HCT116 (cell line): Measurements from ENCODE around the gene SHKBP1. TPM values are rescaled to one million over a fixed set of nuclear protein-coding genes. Genes with fewer than 3 reads are reported as not detected.

ENCODE experiments used
- ATAC-seq: fragments of 200-7000 bp; cut with Tn5 transposase; 2 replicates; pipeline ENCODE4 v1.9.1; 2020; ENCODE audit warnings: mild to moderate bottlenecking, moderate library complexity
- BruUV-seq: library from RNA; stranded (reverse); fragments of 400-500 nt; replicated peaks from 2 replicates; lab custom pipeline; 2021; lab: Mats Ljungman, UMichigan
- CTCF ChIA-PET: fragments of 300-600 bp; sonication (Branson Sonifier 250); formaldehyde crosslinking; loops from one replicate; lab custom pipeline; 2021; ENCODE audit warnings: antibody characterized with exemption; lab: Charles Lee
- POLR2A ChIA-PET: fragments of 300-600, 350-600 bp; sonication (Branson Sonifier 250); formaldehyde crosslinking; loops from one replicate; lab custom pipeline; 2021; ENCODE audit warnings: antibody characterized with exemption; lab: Charles Lee
- RAD21 ChIA-PET, 2 experiments: fragments of 300-600 bp; sonication (Branson Sonifier 250); formaldehyde crosslinking; loops; one replicate each; lab custom pipeline; 2023; ENCODE audit warnings: low total read pairs in 2 of 2; ENCODE audit not compliant: uncharacterized antibody in 2 of 2, unreplicated experiment in 2 of 2, low non-redundant PET in 1 of 2; lab: Charles Lee
- DNase-seq: peaks from one replicate; pipeline ENCODE4 v3.0.0-alpha.2; 2010; ENCODE audit warnings: low read depth, low spot score
- H2AFZ ChIP-seq: fragments of 200-600 bp; shearing (Covaris generic), sonication (generic); 2 replicates; pipeline ENCODE4 v1.6.1; 2017; ENCODE audit warnings: low read depth, mixed run types, mixed read lengths, antibody characterized with exemption, low read length; ENCODE audit not compliant: poor library complexity, severe bottlenecking
- H3K27ac ChIP-seq: 2 replicates; pipeline ENCODE4 v1.5.1; 2012; ENCODE audit warnings: low read depth, low read length
- H3K27me3 ChIP-seq: fragments of 200-600 bp; sonication (generic); 2 replicates; pipeline ENCODE4 v1.6.1; 2016; ENCODE audit warnings: mixed run types, low read length, mixed read lengths; ENCODE audit not compliant: insufficient read depth
- H3K36me3 ChIP-seq, 2 experiments: fragments of 200-500 bp in 1 of 2; fragments of 200-600 bp in 1 of 2; sonication (Bioruptor generic) in 1 of 2; sonication (generic) in 1 of 2; 2 replicates each; pipeline versions ENCODE4 v1.5.1 to v1.6.1; 2014 to 2016; ENCODE audit warnings: low read length in 2 of 2, inconsistent platforms in 1 of 2, mixed read lengths in 1 of 2, mixed run types in 1 of 2; ENCODE audit not compliant: insufficient read depth in 2 of 2, control insufficient read depth in 1 of 2
- H3K4me1 ChIP-seq, 2 experiments: fragments of 200-600 bp in 1 of 2; sonication (generic) in 1 of 2; 2 replicates each; pipeline versions ENCODE4 v1.5.1 to v1.6.1; 2012 to 2017; ENCODE audit warnings: low read length in 2 of 2, inconsistent platforms in 1 of 2, mild to moderate bottlenecking in 1 of 2, mixed read lengths in 1 of 2, mixed run types in 1 of 2, moderate library complexity in 1 of 2; ENCODE audit not compliant: insufficient read depth in 2 of 2, control insufficient read depth in 1 of 2
- H3K4me2 ChIP-seq: fragments of 200-600 bp; sonication (generic); 2 replicates; pipeline ENCODE4 v1.6.1; 2017; ENCODE audit warnings: mixed run types, low read length, mixed read lengths
- H3K4me3 ChIP-seq, 2 experiments: fragments of 200-600 bp in 1 of 2; sonication (generic) in 1 of 2; replicated peaks in 1 of 2; 2 replicates each; pipeline ENCODE4 v1.5.1; 2011 to 2016; ENCODE audit warnings: low read length in 2 of 2, control low read depth in 1 of 2, low read depth in 1 of 2, mild to moderate bottlenecking in 1 of 2, mixed read lengths in 1 of 2, mixed run types in 1 of 2
- H3K79me2 ChIP-seq: fragments of 200-600 bp; sonication (generic); 2 replicates; pipeline ENCODE4 v1.6.1; 2017; ENCODE audit warnings: mild to moderate bottlenecking, mixed run types, low read length, moderate library complexity, mixed read lengths; ENCODE audit not compliant: insufficient read depth
- H3K9ac ChIP-seq: fragments of 200-600 bp; sonication (generic); 2 replicates; pipeline ENCODE4 v1.6.1; 2016; ENCODE audit warnings: low read length, mixed read lengths
- H3K9me2 ChIP-seq: fragments of 200-600 bp; sonication (generic), shearing (Covaris generic); 2 replicates; pipeline ENCODE4 v1.6.1; 2017; ENCODE audit warnings: mixed run types, mild to moderate bottlenecking, moderate library complexity; ENCODE audit not compliant: insufficient read depth
- H3K9me3 ChIP-seq, 2 experiments: fragments of 200-500 bp in 1 of 2; fragments of 200-600 bp in 1 of 2; sonication (Bioruptor generic) in 1 of 2; sonication (generic) in 1 of 2; 2 replicates each; pipeline ENCODE4 v1.6.1; 2014 to 2017; ENCODE audit warnings: low read length in 2 of 2, mixed read lengths in 2 of 2, inconsistent platforms in 1 of 2, low read depth in 1 of 2, mild to moderate bottlenecking in 1 of 2, mixed run types in 1 of 2, moderate library complexity in 1 of 2; ENCODE audit not compliant: control insufficient read depth in 1 of 2, insufficient read depth in 1 of 2
- H4K20me1 ChIP-seq: fragments of 200-600 bp; sonication (generic), shearing (Covaris generic); 2 replicates; pipeline ENCODE4 v1.6.1; 2017; ENCODE audit warnings: mixed run types, mild to moderate bottlenecking, moderate library complexity; ENCODE audit not compliant: insufficient read depth
- CEBPB ChIP-seq: IDR thresholded peaks from 2 replicates; pipeline ENCODE4 v1.6.1; 2012; ENCODE audit warnings: low read depth
- CTCF ChIP-seq, 3 experiments: fragments of 200-600 bp in 1 of 3; sonication (generic) in 1 of 3; IDR thresholded peaks in 2 of 3; conservative IDR thresholded peaks in 1 of 3; 2 replicates each; pipeline ENCODE4 v1.5.1; 2012 to 2017; ENCODE audit warnings: low read depth in 2 of 3, low read length in 2 of 3, antibody characterized with exemption in 1 of 3, borderline replicate concordance in 1 of 3, control low read depth in 1 of 3, mild to moderate bottlenecking in 1 of 3, mixed read lengths in 1 of 3, mixed run types in 1 of 3, moderate library complexity in 1 of 3; ENCODE audit not compliant: insufficient read depth in 1 of 3
- ELF1 ChIP-seq: IDR thresholded peaks from 2 replicates; pipeline ENCODE4 v1.6.1; 2012; ENCODE audit warnings: low read depth, borderline replicate concordance
- EZH2 ChIP-seq: fragments of 200-600 bp; sonication (generic); IDR thresholded peaks from 2 replicates; pipeline ENCODE4 v1.6.1; 2017; ENCODE audit warnings: antibody characterized with exemption, mixed run types
- EZH2phosphoT487 ChIP-seq: fragments of 200-600 bp; IDR thresholded peaks from 2 replicates; pipeline ENCODE4 v1.6.1; 2018; ENCODE audit warnings: antibody characterized with exemption, borderline replicate concordance
- FOSL1 ChIP-seq: IDR thresholded peaks from 2 replicates; pipeline ENCODE4 v1.6.1; 2012; ENCODE audit warnings: low read depth
- JUND ChIP-seq: IDR thresholded peaks from 2 replicates; pipeline ENCODE4 v1.6.1; 2012
- MAX ChIP-seq: IDR thresholded peaks from 2 replicates; pipeline ENCODE4 v1.6.1; 2012
- POLR2A ChIP-seq: IDR thresholded peaks from 2 replicates; pipeline ENCODE4 v1.7.0; 2011; ENCODE audit warnings: borderline replicate concordance; ENCODE audit not compliant: insufficient read depth, insufficient read length; ENCODE audit errors: extremely low read depth
- RAD21 ChIP-seq: IDR thresholded peaks from 2 replicates; pipeline ENCODE4 v1.6.1; 2012; ENCODE audit warnings: low read depth, mild to moderate bottlenecking
- SIN3A ChIP-seq: IDR thresholded peaks from 2 replicates; pipeline ENCODE4 v1.6.1; 2012; ENCODE audit warnings: low read depth
- SP1 ChIP-seq: IDR thresholded peaks from 2 replicates; pipeline ENCODE4 v1.6.1; 2012; ENCODE audit warnings: low read depth
- SRF ChIP-seq: IDR thresholded peaks from 2 replicates; pipeline ENCODE4 v1.6.1; 2012; ENCODE audit warnings: low read depth
- TCF7L2 ChIP-seq: IDR thresholded peaks from 2 replicates; pipeline ENCODE4 v1.7.0; 2011; ENCODE audit warnings: borderline replicate concordance, inconsistent platforms; ENCODE audit not compliant: insufficient read depth, insufficient read length; ENCODE audit errors: extremely low read depth
- YY1 ChIP-seq: IDR thresholded peaks from 2 replicates; pipeline ENCODE4 v1.6.1; 2011; ENCODE audit warnings: low read length, low read depth, moderate library complexity, mild to moderate bottlenecking; ENCODE audit not compliant: insufficient replicate concordance; ENCODE audit errors: extremely low read depth
- ZFX ChIP-seq: fragments of 450-650 bp; IDR thresholded peaks from 2 replicates; pipeline ENCODE4 v1.6.1; 2017
- ZNF274 ChIP-seq: fragments of 200-500 bp; sonication (Bioruptor generic); IDR thresholded peaks from 2 replicates; pipeline ENCODE4 v1.6.1; 2014; ENCODE audit warnings: mild to moderate bottlenecking, low read depth, low read length, inconsistent platforms
- intact Hi-C: fragments of 100-400 bp; cut with micrococcal nuclease; formaldehyde crosslinking; loops from 2 replicates; pipeline ENCODE4 v1.10.0; 2022
- total RNA-seq: library from RNA; stranded (reverse); gene quantifications from one replicate; pipeline ENCODE4 v1.2.1, GENCODE V29; 2021; ENCODE audit not compliant: unreplicated experiment
- TF ChIP-seq, protein P1 (sequence below): IDR thresholded peaks from 2 replicates; pipeline ENCODE4 v1.6.1; 2012; ENCODE audit warnings: low read depth
- TF ChIP-seq, protein P2 (sequence below): IDR thresholded peaks from 2 replicates; pipeline ENCODE4 v1.6.1; 2011; ENCODE audit warnings: mild to moderate bottlenecking, low read length, moderate library complexity; ENCODE audit not compliant: insufficient replicate concordance; ENCODE audit errors: extremely low read depth
- TF ChIP-seq, protein P3 (sequence below): IDR thresholded peaks from 2 replicates; pipeline ENCODE4 v1.6.1; 2012

The SHKBP1 gene
- total RNA-seq, 1 experiment from 2014 or later: 97.4 TPM

DNA sequence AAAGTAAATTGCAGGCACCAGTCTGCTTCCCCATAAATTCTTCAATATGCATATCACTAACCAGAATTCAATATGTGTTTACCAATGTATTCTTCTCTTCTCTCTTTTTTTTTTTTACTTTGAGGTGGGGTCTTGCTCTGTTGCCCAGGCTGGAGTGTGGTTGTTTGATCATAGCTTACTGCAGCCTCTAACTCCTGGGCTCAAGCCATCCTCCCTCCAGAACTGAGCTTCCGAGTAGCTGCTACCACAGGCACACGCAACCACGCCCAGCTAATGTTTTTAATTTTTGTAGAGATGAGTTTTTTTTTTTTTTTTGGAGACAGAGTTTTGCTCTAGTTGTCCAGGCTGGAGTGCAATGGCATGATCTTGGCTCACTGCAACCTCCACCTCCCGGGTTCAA is 41.3 kb downstream of the SHKBP1 start:
- H3K9me3 ChIP-seq: no peaks in the 10 kb centered on the region
- H3K9me2 ChIP-seq: no peaks in the 10 kb centered on the region
- peaks cover 24 to 28% of the 10 kb centered on the region in 2 experiments; a peak in 3 of 4 replicates for H3K36me3 ChIP-seq
- no peak overlapping the region for H3K9ac ChIP-seq
- H3K4me1 ChIP-seq: peaks cover 16 to 37% of the 10 kb centered on the region in 2 experiments
- no peak for ATAC-seq
- H3K27ac ChIP-seq: no peak overlapping the region
- POLR2A ChIA-PET: interaction anchor here (0.7 kb wide), 1 partner anchor 175 kb away, joined by 3 read pairs; no protein-coding TSS in a partner anchor
- TF ChIP-seq JUND (no peak), SRF (no peak), YY1 (no peak), ELF1 (no peak), MAX (no peak), EZH2phosphoT487 (no peak), CTCF (IDR thresholded peaks at IDR 0.05 in 2 of 3, conservative IDR thresholded peaks at IDR 0.05 in 1 of 3; ENCODE audit: borderline replicate concordance in 1 of 3, insufficient read depth in 1 of 3, low read depth in 2 of 3, low read length in 2 of 3) (no peak), POLR2A (no peak), RAD21 (no peak), SIN3A (no peak), ZFX (no peak), FOSL1 (no peak), SP1 (no peak), CEBPB (no peak), TCF7L2 (no peak), ZNF274 (no peak), EZH2 (no peak)
- TF ChIP-seq, protein P1, sequence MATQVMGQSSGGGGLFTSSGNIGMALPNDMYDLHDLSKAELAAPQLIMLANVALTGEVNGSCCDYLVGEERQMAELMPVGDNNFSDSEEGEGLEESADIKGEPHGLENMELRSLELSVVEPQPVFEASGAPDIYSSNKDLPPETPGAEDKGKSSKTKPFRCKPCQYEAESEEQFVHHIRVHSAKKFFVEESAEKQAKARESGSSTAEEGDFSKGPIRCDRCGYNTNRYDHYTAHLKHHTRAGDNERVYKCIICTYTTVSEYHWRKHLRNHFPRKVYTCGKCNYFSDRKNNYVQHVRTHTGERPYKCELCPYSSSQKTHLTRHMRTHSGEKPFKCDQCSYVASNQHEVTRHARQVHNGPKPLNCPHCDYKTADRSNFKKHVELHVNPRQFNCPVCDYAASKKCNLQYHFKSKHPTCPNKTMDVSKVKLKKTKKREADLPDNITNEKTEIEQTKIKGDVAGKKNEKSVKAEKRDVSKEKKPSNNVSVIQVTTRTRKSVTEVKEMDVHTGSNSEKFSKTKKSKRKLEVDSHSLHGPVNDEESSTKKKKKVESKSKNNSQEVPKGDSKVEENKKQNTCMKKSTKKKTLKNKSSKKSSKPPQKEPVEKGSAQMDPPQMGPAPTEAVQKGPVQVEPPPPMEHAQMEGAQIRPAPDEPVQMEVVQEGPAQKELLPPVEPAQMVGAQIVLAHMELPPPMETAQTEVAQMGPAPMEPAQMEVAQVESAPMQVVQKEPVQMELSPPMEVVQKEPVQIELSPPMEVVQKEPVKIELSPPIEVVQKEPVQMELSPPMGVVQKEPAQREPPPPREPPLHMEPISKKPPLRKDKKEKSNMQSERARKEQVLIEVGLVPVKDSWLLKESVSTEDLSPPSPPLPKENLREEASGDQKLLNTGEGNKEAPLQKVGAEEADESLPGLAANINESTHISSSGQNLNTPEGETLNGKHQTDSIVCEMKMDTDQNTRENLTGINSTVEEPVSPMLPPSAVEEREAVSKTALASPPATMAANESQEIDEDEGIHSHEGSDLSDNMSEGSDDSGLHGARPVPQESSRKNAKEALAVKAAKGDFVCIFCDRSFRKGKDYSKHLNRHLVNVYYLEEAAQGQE: no peak
- TF ChIP-seq, protein P2, sequence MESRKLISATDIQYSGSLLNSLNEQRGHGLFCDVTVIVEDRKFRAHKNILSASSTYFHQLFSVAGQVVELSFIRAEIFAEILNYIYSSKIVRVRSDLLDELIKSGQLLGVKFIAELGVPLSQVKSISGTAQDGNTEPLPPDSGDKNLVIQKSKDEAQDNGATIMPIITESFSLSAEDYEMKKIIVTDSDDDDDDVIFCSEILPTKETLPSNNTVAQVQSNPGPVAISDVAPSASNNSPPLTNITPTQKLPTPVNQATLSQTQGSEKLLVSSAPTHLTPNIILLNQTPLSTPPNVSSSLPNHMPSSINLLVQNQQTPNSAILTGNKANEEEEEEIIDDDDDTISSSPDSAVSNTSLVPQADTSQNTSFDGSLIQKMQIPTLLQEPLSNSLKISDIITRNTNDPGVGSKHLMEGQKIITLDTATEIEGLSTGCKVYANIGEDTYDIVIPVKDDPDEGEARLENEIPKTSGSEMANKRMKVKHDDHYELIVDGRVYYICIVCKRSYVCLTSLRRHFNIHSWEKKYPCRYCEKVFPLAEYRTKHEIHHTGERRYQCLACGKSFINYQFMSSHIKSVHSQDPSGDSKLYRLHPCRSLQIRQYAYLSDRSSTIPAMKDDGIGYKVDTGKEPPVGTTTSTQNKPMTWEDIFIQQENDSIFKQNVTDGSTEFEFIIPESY: no peak
- TF ChIP-seq, protein P3, sequence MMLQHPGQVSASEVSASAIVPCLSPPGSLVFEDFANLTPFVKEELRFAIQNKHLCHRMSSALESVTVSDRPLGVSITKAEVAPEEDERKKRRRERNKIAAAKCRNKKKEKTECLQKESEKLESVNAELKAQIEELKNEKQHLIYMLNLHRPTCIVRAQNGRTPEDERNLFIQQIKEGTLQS: no peak
- peaks cover 8% of the 10 kb centered on the region; the same call in 1 of the 2 replicates for H3K79me2 ChIP-seq
- H3K4me2 ChIP-seq: no peak overlapping the region
- no TSS peak for BruUV-seq
- H3K27me3 ChIP-seq: no peaks in the 10 kb centered on the region
- no peak overlapping the region for H2AFZ ChIP-seq
- H3K4me3 ChIP-seq: no peak overlapping the region
- H4K20me1 ChIP-seq: no peaks in the 10 kb centered on the region
- intact Hi-C loops: no loop called here
- DNase-seq: no peak
- RAD21 ChIA-PET: no interaction called here
- CTCF ChIA-PET: no interaction called here
